DOHH2 (cell line): ENCODE data around the gene AKAP13.
"Not testable (repeated sequence)": the region's sequence is repeated elsewhere in the genome, so short reads cannot be mapped to it uniquely, and the experiment has no call there.

Experiments
- H3F3A ChIP-seq: fragments of 200-600 bp; sonication (generic), shearing (Covaris generic); 2 replicates; pipeline ENCODE4 v1.6.0; 2016; ENCODE audit warnings: antibody characterized with exemption, mild to moderate bottlenecking; ENCODE audit not compliant: control insufficient read depth, insufficient read depth
- H3K27ac ChIP-seq: fragments of 200-600 bp; sonication (generic); 2 replicates; pipeline ENCODE4 v1.5.1; 2014; ENCODE audit warnings: low read depth, mild to moderate bottlenecking, low read length, moderate library complexity
- H3K27me3 ChIP-seq: fragments of 200-600 bp; sonication (generic); 2 replicates; pipeline ENCODE4 v1.6.1; 2014; ENCODE audit warnings: mild to moderate bottlenecking, low read length, mixed read lengths; ENCODE audit not compliant: control insufficient read depth
- H3K36me3 ChIP-seq: fragments of 200-600 bp; sonication (generic); 2 replicates; pipeline ENCODE4 v1.6.1; 2014; ENCODE audit warnings: mild to moderate bottlenecking, low read length, moderate library complexity, mixed read lengths; ENCODE audit not compliant: control insufficient read depth
- H3K4me1 ChIP-seq: fragments of 200-600 bp; sonication (generic); 2 replicates; pipeline ENCODE4 v1.6.1; 2014; ENCODE audit warnings: mild to moderate bottlenecking, low read length, mixed read lengths; ENCODE audit not compliant: control insufficient read depth
- H3K4me2 ChIP-seq: fragments of 200-600 bp; sonication (generic); 2 replicates; pipeline ENCODE4 v1.6.0; 2014; ENCODE audit warnings: mild to moderate bottlenecking, low read length, moderate library complexity
- H3K4me3 ChIP-seq: fragments of 200-600 bp; sonication (generic); 2 replicates; pipeline ENCODE4 v1.5.1; 2014; ENCODE audit warnings: mild to moderate bottlenecking, low read length, mixed read lengths
- H3K79me2 ChIP-seq: fragments of 200-600 bp; sonication (generic); 2 replicates; pipeline ENCODE4 v1.6.1; 2014; ENCODE audit warnings: mild to moderate bottlenecking, low read length, mixed read lengths; ENCODE audit not compliant: control insufficient read depth
- H3K9me2 ChIP-seq: fragments of 200-600 bp; sonication (generic); replicated peaks from 2 replicates; pipeline ENCODE4 v1.6.1; 2014; ENCODE audit warnings: mild to moderate bottlenecking, low read length, mixed read lengths; ENCODE audit not compliant: control insufficient read depth
- H3K9me3 ChIP-seq: fragments of 200-600 bp; sonication (generic); 2 replicates; pipeline ENCODE4 v1.6.1; 2014; ENCODE audit warnings: antibody characterized with exemption, low read length, mixed read lengths; ENCODE audit not compliant: control insufficient read depth, insufficient read depth
- H4K20me1 ChIP-seq: fragments of 200-600 bp; sonication (generic); 2 replicates; pipeline ENCODE4 v1.6.0; 2014; ENCODE audit warnings: low read depth, mild to moderate bottlenecking, antibody characterized with exemption, low read length, moderate library complexity; ENCODE audit not compliant: control insufficient read depth, insufficient read depth
- EZH2phosphoT487 ChIP-seq: fragments of 200-600 bp; sonication (generic); IDR thresholded peaks from 2 replicates; pipeline ENCODE4 v1.6.1; 2017; ENCODE audit warnings: borderline replicate concordance, mild to moderate bottlenecking, antibody characterized with exemption, low read length, moderate library complexity, mixed read lengths
- TF ChIP-seq, protein P1 (sequence below): fragments of 200-600 bp; sonication (generic); IDR thresholded peaks from one replicate; pipeline ENCODE4 v1.5.1; 2014; ENCODE audit warnings: antibody characterized with exemption, mild to moderate bottlenecking, low read depth, low read length; ENCODE audit not compliant: poor library complexity, severe bottlenecking

The AKAP13 gene

DNA sequence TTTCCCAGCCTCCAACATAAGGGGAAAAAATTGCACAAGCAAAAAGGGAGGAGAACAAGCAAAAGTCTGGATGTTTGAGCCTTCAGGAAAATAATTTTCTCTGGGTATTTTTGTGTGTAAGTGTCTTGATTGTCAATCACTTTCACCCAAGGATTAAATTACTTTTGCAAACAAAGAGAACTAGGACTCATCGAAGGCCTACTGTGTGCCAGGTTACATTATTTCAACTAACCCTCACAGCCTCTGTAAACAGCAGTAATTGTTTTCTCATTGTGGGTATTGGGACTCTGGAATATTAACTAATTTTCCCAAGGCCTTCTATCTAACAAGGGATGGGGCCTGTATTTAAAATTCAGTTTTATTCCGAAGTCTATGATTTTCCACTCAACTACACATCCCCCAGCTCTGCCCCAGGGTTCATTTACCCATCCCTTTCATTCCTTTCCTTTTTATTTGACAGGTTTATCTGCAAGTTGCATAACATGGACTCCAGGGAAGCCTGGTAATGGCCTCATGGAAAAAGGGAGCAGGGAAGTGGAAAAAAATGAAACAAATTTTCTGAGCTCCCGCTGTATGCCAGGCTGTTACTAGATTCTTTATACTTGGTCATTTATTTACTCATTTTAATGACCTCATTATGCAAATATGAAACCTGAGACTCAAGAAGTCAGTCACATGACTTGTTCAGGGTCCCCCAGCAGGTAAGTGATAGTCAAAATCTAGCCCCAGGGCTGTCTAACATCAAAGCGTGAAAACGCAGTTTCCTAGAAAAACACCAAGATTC lies 32.9 kb upstream of the AKAP13 start:
- H3K36me3 ChIP-seq, H3K4me3 ChIP-seq, H3K9me2 ChIP-seq, H3F3A ChIP-seq, H3K4me2 ChIP-seq, H3K4me1 ChIP-seq, H3K27ac ChIP-seq, H4K20me1 ChIP-seq, H3K27me3 ChIP-seq, H3K9me3 ChIP-seq, H3K79me2 ChIP-seq: not testable (repeated sequence)

DNA sequence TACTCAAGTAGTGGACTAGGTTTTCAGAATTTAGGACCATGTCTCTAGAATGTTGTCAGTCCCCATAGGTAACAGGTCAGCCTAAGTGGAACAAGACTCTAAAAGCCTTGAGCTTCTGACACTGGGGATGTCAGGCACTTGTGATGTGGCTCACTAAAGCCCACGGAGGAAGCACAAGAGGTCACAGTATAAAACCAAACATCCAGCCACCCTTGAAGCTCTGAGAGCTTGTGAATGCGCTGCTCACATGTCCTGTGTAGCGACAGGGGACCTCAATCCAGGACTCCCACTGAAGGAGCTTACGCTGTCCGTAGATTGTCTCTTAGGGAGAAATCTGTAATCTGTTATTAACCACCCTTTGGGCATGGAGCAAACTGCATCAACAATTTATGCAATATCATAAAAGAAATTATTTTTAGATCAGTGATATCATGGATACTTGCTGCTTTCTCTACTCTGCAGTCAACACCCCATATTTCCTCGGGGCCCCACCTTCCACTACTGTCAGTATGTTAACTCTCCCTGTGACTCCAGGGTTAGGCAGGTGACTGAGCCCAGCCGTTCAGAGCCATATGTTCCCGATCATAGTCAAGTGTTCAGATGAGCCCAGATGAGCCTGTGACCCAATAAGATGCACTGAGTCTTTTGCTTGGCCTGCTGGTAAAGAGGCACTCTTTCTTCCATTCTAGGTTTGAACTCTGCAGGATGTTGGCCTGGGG lies 32.2 kb upstream of the AKAP13 start:
- not testable (repeated sequence) for H3K79me2 ChIP-seq, H3K4me2 ChIP-seq, H4K20me1 ChIP-seq, H3K9me3 ChIP-seq, H3K27me3 ChIP-seq, H3K4me3 ChIP-seq, H3K9me2 ChIP-seq, H3F3A ChIP-seq, H3K27ac ChIP-seq, H3K36me3 ChIP-seq
- peaks cover 11% of the 10 kb centered on the region for H3K4me1 ChIP-seq

DNA sequence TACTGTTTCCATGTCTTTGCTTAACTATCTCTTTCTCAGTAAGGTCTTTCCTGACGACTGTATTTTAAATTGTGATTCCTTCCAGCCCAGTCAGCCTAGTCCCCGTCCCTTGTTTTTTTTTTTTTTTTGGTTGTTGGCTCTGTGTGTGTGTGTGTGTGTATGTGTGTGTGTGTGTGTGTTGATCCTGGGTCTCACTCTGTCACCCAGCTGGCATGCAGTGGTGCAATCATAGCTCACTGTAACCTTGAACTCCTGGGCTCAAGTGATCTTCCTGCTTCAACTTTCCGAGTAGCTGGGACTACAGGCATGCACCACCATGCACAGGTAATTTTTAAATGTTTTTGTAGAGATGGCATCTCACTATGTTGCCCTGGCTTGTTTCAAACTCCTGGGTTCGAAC lies 31.3 kb upstream of the AKAP13 start:
- not testable (repeated sequence) for H3K36me3 ChIP-seq, H3K4me3 ChIP-seq, H3F3A ChIP-seq, H3K79me2 ChIP-seq, H3K4me2 ChIP-seq, H3K27ac ChIP-seq, H3K9me2 ChIP-seq, H4K20me1 ChIP-seq, H3K9me3 ChIP-seq, H3K27me3 ChIP-seq
- H3K4me1 ChIP-seq = peaks cover 11% of the 10 kb centered on the region

DNA sequence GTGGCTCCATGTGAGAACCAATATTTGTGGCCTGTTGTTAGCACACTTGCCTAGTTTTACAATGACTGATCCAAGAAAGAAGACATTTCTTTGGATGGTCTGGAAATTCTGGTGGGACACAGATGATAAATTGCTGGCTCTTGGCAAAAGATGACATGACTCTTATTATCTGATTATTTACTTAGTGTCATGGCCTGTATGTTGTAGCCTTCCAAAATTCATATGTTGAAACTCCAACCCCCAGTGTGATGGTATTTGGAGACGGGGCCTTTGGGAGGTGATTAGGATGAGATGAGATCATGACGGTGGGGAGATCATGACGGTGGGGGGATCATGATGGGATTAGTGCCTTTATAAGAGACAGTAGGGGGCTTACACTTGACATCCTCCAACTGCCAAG lies 30.0 kb upstream of the AKAP13 start:
- no peak overlapping the region for H3K4me3 ChIP-seq
- H3K4me2 ChIP-seq = no peak overlapping the region
- no peaks in the 10 kb centered on the region for H3K79me2 ChIP-seq
- no peaks in the 10 kb centered on the region for H3K27me3 ChIP-seq
- no peak overlapping the region for H3K27ac ChIP-seq
- TF ChIP-seq, protein P1, sequence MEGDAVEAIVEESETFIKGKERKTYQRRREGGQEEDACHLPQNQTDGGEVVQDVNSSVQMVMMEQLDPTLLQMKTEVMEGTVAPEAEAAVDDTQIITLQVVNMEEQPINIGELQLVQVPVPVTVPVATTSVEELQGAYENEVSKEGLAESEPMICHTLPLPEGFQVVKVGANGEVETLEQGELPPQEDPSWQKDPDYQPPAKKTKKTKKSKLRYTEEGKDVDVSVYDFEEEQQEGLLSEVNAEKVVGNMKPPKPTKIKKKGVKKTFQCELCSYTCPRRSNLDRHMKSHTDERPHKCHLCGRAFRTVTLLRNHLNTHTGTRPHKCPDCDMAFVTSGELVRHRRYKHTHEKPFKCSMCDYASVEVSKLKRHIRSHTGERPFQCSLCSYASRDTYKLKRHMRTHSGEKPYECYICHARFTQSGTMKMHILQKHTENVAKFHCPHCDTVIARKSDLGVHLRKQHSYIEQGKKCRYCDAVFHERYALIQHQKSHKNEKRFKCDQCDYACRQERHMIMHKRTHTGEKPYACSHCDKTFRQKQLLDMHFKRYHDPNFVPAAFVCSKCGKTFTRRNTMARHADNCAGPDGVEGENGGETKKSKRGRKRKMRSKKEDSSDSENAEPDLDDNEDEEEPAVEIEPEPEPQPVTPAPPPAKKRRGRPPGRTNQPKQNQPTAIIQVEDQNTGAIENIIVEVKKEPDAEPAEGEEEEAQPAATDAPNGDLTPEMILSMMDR = no peak
- TF ChIP-seq EZH2phosphoT487 = no peak
- H3F3A ChIP-seq = no peaks in the 10 kb centered on the region; the same call in 1 of the 2 replicates
- H4K20me1 ChIP-seq = no peaks in the 10 kb centered on the region
- no peaks in the 10 kb centered on the region for H3K9me2 ChIP-seq
- H3K9me3 ChIP-seq = no peaks in the 10 kb centered on the region
- peaks cover 14% of the 10 kb centered on the region for H3K4me1 ChIP-seq
- no peaks in the 10 kb centered on the region for H3K36me3 ChIP-seq

DNA sequence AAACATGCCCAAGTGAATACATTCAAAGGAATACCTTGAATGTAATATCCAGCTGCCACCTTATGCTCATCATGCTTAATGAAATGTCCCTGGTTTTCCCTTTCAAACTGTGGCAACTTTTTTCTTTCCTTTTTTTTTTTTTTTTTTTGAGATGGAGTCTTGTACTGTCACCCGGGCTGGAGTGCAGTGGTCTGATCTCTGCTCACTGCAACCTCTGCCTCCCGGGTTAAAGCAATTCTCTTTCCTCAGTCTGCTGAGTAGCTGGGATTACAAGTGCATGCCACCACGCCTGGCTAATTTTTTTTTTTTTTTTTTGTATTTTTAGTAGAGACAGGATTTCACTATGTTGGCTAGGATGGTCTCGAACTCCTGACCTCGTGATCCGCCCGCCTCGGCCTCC lies 28.9 kb upstream of the AKAP13 start:
- H3K4me2 ChIP-seq, H3K9me3 ChIP-seq, H3K27ac ChIP-seq, H3F3A ChIP-seq, H3K36me3 ChIP-seq, H3K4me1 ChIP-seq, H3K4me3 ChIP-seq, H3K9me2 ChIP-seq, H4K20me1 ChIP-seq, H3K79me2 ChIP-seq, H3K27me3 ChIP-seq: not testable (repeated sequence)
